GM23248 (cell line): ENCODE results near the gene TMEM43.

Experiments used
- EZH2 ChIP-seq: fragments of 200-600 bp; sonication (generic); IDR thresholded peaks from 2 replicates; pipeline ENCODE4 v1.6.1; 2018; ENCODE audit warnings: antibody characterized with exemption, mild to moderate bottlenecking; ENCODE audit not compliant: insufficient read depth, poor library complexity, severe bottlenecking
- EZH2phosphoT487 ChIP-seq: fragments of 200-600 bp; sonication (generic); IDR thresholded peaks from 2 replicates; pipeline ENCODE4 v1.6.1; 2018; ENCODE audit warnings: antibody characterized with exemption, moderate library complexity, mild to moderate bottlenecking, low read depth; ENCODE audit not compliant: insufficient read depth

- TF ChIP-seq EZH2 (no peak), EZH2phosphoT487 (no peak)
Measured at GRCh38 chr3:14148041-14148985, 23.5 kb downstream of the TMEM43 start.
